LNCAP (cell line): Measurements from ENCODE around the gene PRKD1.

Experiments
- TF ChIP-seq, protein P1 (sequence below): fragments of 450-650 bp; IDR thresholded peaks from 2 replicates; pipeline ENCODE4 v1.5.1; 2017; ENCODE audit warnings: mild to moderate bottlenecking

Gene PRKD1

DNA sequence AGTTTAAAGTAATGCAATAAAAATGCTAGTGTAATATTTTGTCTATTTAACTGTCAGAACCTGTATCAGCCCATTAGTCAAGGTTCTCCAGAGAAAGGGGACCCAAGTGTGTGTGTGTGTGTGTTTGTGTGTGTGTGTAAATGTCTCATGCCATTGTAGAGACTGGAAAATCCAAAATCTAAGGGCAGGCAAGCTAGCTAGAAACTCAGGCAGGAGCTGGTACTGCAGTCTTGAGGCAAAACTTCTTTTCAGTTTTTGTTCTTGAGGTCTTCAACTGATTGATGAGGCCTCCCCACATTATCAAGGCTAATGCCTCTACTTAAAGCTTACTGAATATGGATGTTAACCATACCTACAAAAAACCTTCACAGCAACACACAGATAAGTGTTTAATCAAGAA is 126.7 kb downstream of the PRKD1 start:
- TF ChIP-seq, protein P1, sequence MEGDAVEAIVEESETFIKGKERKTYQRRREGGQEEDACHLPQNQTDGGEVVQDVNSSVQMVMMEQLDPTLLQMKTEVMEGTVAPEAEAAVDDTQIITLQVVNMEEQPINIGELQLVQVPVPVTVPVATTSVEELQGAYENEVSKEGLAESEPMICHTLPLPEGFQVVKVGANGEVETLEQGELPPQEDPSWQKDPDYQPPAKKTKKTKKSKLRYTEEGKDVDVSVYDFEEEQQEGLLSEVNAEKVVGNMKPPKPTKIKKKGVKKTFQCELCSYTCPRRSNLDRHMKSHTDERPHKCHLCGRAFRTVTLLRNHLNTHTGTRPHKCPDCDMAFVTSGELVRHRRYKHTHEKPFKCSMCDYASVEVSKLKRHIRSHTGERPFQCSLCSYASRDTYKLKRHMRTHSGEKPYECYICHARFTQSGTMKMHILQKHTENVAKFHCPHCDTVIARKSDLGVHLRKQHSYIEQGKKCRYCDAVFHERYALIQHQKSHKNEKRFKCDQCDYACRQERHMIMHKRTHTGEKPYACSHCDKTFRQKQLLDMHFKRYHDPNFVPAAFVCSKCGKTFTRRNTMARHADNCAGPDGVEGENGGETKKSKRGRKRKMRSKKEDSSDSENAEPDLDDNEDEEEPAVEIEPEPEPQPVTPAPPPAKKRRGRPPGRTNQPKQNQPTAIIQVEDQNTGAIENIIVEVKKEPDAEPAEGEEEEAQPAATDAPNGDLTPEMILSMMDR: no peak; the same call in 1 of the 2 replicates

GRCh38 chr14:29799464-29800095 is 128.1 kb downstream of the PRKD1 start:
- TF ChIP-seq, protein P1: no peak

- TF ChIP-seq, protein P1: no peak
Observed at GRCh38 chr14:29798811-29799210, 128.8 kb downstream of the PRKD1 start.

DNA sequence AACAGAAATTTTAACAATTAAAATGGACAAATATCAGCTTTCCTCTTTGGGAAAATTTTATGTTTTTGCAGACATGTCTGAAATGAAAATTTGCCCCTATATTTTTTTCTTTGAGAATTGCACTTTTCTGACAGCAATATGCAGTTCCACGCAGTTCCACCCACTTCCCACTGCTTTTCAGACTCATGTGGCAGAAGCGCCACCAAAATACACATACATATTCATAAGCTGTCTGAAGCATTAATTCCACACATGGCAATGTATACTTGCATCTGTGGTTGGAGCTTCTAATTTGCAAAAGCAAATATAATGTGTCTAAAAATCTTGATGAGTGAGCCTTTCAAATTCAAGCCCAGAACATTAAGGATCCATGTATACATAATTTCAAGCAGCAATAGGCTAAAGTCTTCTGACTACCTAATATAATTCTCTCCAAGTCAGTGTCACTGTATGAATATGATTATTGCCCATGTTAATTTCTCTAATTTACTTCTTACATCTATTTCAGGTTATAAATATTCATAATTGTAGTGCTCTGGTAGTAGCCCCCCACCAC is 129.5 kb downstream of the PRKD1 start:
- TF ChIP-seq, protein P1: no peak

GRCh38 chr14:29796853-29797252 is 130.8 kb downstream of the PRKD1 start:
- TF ChIP-seq, protein P1: no peak

GRCh38 chr14:29789475-29789874 is 138.2 kb downstream of the PRKD1 start:
- TF ChIP-seq, protein P1: no peak

- TF ChIP-seq, protein P1: no peak
Observed at GRCh38 chr14:29788093-29788492, 139.6 kb downstream of the PRKD1 start.

DNA sequence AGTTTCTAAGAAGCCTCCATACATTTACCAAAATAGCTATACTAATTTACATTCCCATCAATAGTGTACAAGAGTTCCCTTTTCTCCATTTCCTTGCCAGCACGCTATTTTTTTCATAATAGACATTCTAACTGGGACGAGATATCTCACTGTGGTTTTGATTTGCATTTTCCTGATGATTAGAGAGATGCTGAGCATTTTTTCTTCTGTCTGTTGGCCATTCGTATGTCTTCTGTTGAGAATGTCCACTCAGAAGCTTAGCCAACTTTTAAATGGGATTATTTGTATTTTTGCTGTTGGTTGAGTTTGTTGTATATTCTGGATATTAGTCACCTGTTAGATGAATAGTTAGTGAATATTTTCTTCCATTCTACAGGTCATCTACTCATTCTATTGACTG is 144.1 kb downstream of the PRKD1 start:
- TF ChIP-seq, protein P1: no peak
